MG63 (cell line): Measurements from ENCODE around the gene SLC9A4. TPM values are rescaled to one million over a fixed set of nuclear protein-coding genes. Genes with fewer than 3 reads are reported as not detected.

Experiments
- DNase-seq: peaks from one replicate; pipeline ENCODE4 v3.0.0-alpha.2; 2020
- H3K27me3 ChIP-seq: fragments of 250-450 bp; sonication (Bioruptor Pico); 2 replicates; pipeline ENCODE4 v1.5.1; 2020; ENCODE audit warnings: mild to moderate bottlenecking, moderate library complexity
- H3K36me3 ChIP-seq: fragments of 250-450 bp; sonication (Bioruptor Pico); 2 replicates; pipeline ENCODE4 v1.5.1; 2020; ENCODE audit warnings: mild to moderate bottlenecking, moderate library complexity
- H3K4me3 ChIP-seq: fragments of 250-450 bp; sonication (Bioruptor Pico); 2 replicates; pipeline ENCODE4 v1.5.1; 2020; ENCODE audit warnings: mild to moderate bottlenecking, moderate library complexity
- H3K9me3 ChIP-seq: fragments of 250-450 bp; sonication (Bioruptor Pico); 2 replicates; pipeline ENCODE4 v1.5.1; 2020; ENCODE audit warnings: mild to moderate bottlenecking, moderate library complexity
- total RNA-seq: library from RNA; depleted of rRNA; stranded (reverse); fragments of >200 nt; shearing (Covaris generic); gene quantifications from 2 replicates; pipeline ENCODE4 v1.2.3, GENCODE V29; 2014; ENCODE audit warnings: low replicate concordance; rRNA removed

SLC9A4 gene, protein sequence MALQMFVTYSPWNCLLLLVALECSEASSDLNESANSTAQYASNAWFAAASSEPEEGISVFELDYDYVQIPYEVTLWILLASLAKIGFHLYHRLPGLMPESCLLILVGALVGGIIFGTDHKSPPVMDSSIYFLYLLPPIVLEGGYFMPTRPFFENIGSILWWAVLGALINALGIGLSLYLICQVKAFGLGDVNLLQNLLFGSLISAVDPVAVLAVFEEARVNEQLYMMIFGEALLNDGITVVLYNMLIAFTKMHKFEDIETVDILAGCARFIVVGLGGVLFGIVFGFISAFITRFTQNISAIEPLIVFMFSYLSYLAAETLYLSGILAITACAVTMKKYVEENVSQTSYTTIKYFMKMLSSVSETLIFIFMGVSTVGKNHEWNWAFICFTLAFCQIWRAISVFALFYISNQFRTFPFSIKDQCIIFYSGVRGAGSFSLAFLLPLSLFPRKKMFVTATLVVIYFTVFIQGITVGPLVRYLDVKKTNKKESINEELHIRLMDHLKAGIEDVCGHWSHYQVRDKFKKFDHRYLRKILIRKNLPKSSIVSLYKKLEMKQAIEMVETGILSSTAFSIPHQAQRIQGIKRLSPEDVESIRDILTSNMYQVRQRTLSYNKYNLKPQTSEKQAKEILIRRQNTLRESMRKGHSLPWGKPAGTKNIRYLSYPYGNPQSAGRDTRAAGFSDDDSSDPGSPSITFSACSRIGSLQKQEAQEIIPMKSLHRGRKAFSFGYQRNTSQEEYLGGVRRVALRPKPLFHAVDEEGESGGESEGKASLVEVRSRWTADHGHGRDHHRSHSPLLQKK
- total RNA-seq = not detected in 2 replicates

DNA sequence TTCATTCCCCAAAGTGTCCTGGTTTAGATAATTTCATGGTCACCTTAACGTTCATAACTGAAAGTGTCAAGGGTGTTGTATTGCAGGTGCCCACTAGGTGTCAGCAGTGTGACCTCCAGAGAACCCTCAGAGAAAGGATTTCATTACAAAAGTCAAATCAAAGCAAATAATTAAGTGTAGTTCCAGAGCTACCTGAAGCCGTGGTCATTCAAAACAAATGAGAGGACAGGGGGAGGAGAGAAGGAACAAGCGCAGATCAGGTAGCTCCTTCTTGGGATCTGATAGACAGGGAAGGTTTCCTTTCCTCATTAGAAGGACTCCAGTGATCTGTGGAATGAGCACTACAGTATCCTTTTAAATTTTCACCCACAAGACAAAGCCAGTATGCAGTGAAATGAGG is at the start of gene SLC9A4:
Gene SLC9A4 (plus strand): TSS at position 207 of the 400 bp plus-strand sequence. CDS start 534 bp downstream, outside the sequence.
- H3K27me3 ChIP-seq = peaks cover 2% of the 10 kb centered on the region; the same call in 1 of the 2 replicates
- DNase-seq = no peak
- no peak within 1 kb of the TSS for H3K4me3 ChIP-seq
- H3K36me3 ChIP-seq = no peaks in the 10 kb centered on the region
- no peaks in the 10 kb centered on the region for H3K9me3 ChIP-seq

DNA sequence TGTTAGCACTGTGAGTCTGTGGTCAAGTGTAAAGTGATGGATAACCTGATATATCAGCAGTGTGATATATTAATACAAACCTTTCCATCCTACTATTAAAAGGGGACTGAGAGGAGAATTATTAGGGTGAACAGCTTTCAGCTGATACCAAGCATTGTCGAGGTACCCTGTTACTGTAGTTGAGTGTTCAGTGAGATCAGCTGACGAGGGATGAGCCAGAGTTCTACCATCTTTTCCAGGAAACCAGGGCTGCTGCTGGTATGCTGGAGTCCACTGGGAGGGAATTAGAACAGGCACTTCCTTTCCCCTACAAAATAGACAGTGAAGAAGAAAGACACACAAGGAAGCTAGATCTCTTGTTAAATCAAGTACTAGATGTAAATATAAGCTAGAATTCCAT is 49.7 kb upstream of the SLC9A4 start:
- H3K9me3 ChIP-seq = no peaks in the 10 kb centered on the region
- no peak overlapping the region for H3K4me3 ChIP-seq
- no peak for DNase-seq
- H3K36me3 ChIP-seq = no peaks in the 10 kb centered on the region
- no peaks in the 10 kb centered on the region; the same call in none of the 2 replicates for H3K27me3 ChIP-seq

DNA sequence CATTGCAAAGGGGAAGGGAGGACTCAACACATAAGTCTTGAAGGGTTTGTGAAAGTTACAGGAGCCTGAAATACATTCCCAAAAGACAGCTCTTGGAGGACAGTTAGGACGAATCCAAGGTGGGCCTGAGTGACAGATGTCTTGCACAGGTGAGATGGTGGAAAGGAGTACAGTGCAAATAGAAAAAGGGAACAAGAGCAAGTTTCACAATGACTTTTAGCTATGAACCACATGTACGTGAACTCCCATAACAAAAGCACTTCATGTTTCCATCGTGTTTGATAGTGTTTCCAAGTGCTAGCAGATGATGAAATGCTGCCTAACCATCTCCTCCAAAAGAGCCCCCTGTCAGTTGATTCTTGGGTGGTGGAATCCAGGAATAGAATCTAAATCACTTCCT is 48.3 kb upstream of the SLC9A4 start:
- Histone ChIP-seq H3K4me3 (no peak overlapping the region), H3K9me3 (no peaks in the 10 kb centered on the region), H3K36me3 (no peaks in the 10 kb centered on the region), H3K27me3 (peaks cover 4% of the 10 kb centered on the region; the same call in 1 of the 2 replicates)
- DNase-seq = no peak

DNA sequence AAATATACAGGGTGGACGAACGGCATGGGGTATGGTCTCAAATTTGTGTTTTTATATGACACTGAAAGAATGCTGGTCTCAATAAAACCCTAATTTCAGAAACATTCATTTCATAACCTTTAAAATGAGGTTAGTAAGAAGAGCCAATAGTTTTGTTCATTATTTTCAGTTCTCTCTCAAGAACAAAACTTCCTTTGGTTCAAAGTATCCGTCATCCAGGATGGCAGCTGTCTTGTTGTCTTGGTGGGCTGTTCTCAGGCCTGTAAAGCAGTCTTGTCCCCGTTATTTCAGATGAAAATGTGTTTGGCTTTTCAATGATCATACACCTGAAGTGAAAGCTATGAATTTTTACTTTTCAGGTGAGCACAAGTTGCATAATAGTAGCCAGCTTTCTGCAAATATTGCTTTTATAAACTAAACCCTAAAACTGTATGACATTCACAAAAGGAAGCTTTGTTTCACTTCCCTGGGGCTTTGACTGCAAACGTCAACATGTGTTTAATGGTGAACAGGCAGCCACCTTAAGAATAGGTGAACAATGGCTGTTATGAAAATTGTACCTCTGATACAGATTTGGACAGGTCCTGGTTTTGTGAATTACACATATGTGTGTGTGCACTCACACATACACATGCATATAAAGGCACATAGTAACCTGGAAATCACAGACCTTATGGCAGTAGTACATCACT is 47.4 kb upstream of the SLC9A4 start:
- H3K9me3 ChIP-seq = no peaks in the 10 kb centered on the region
- H3K36me3 ChIP-seq = no peaks in the 10 kb centered on the region
- no peak overlapping the region for H3K4me3 ChIP-seq
- peaks cover 6% of the 10 kb centered on the region for H3K27me3 ChIP-seq
- no peak for DNase-seq

DNA sequence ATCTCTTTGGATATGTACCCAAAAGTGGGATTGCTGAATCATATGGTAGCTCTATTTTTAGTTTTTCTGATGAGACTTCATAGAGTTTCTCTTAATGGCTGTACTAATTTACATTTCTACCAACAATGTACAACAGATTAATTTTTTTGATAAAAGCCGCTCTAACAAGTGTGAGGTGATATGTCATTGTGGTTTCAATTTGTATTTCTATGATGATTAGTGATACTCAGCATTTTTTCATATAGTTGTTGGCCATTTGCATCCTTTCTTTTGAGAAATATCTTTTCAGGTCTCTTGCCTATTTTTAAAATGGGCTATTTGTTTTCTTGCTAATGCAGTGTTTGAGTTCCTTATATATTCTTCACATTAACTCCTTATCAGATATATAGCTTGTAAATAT is 45.8 kb upstream of the SLC9A4 start:
- Histone ChIP-seq H3K4me3 (no peak overlapping the region), H3K27me3 (peaks cover 8% of the 10 kb centered on the region), H3K36me3 (no peaks in the 10 kb centered on the region), H3K9me3 (no peaks in the 10 kb centered on the region)
- no peak for DNase-seq

DNA sequence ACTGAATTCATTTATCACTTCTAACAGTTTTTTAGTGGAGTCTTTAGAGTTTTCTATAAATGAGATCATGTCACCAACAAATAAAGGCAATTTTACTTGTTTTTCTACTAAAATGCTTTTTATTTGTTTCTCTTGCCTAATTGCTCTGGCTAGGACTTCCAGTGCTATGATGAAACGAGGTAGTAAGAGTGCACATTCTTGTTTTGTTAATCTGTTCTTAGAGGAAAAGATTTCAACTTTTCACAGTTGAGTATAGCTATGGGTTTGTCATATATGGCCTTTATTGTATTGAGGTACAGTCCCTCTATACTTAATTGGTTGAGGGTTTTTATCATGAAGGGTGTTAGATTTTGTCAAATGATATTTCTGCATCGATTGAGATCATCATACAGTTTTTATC is 44.5 kb upstream of the SLC9A4 start:
- DNase-seq = no peak
- no peaks in the 10 kb centered on the region for H3K9me3 ChIP-seq
- peaks cover 8% of the 10 kb centered on the region for H3K27me3 ChIP-seq
- H3K4me3 ChIP-seq = no peak overlapping the region
- no peaks in the 10 kb centered on the region for H3K36me3 ChIP-seq

DNA sequence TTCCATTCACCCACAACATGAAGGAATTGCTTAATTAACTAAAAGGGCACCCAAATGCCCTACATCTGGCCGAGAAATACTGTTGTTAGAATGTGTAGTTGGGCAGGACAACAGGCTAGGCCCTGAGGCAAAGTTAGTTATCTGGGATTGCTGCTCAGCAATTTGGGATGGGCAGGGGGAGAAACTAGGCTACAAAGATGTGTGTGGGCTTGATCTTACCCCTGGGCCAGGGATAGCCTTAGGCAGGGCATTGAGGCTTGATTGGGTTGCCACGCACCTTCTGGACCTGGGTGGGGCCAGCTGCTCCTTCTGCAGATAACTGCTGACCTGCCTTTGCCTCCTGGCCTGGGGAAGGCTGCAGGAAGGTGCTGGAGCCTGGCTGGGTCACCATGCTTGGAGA is 40.6 kb upstream of the SLC9A4 start:
- H3K4me3 ChIP-seq = no peak overlapping the region
- no peaks in the 10 kb centered on the region for H3K36me3 ChIP-seq
- no peaks in the 10 kb centered on the region for H3K9me3 ChIP-seq
- peaks cover 8% of the 10 kb centered on the region for H3K27me3 ChIP-seq
- DNase-seq = no peak

DNA sequence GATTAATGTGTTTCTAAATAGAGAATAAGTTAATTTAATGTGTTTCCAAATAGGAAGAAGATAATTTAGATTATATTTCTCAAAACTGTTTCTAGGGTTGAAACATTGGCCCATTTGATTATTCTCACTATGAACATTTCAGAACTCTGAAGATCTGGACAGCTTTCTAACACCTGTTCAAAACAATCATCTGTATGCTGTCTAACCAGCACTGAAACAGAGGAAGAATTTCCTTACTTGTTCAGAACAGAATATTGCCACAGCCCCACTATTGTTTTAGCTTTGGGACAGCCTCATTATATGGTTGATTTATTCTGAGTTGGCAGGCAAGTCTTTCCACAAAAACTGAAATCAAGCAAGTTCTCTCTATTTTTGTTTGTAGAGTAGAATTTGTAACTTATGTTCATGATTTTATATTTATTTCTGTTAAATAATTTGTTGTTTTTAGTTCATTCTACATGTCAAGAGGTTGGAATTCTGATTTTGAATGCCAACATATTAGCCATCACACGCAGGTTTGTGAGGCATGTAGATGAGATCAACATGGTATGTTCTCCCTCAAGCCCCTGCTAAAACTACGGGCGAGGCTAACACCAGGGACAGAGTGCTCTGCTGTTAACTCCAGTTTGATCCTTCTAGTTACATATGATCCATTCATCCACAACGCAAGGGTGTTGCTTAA is 38.9 kb upstream of the SLC9A4 start:
- no peaks in the 10 kb centered on the region for H3K36me3 ChIP-seq
- no peak for DNase-seq
- no peak overlapping the region for H3K4me3 ChIP-seq
- H3K27me3 ChIP-seq = peaks cover 4% of the 10 kb centered on the region; the same call in 1 of the 2 replicates
- H3K9me3 ChIP-seq = no peaks in the 10 kb centered on the region

DNA sequence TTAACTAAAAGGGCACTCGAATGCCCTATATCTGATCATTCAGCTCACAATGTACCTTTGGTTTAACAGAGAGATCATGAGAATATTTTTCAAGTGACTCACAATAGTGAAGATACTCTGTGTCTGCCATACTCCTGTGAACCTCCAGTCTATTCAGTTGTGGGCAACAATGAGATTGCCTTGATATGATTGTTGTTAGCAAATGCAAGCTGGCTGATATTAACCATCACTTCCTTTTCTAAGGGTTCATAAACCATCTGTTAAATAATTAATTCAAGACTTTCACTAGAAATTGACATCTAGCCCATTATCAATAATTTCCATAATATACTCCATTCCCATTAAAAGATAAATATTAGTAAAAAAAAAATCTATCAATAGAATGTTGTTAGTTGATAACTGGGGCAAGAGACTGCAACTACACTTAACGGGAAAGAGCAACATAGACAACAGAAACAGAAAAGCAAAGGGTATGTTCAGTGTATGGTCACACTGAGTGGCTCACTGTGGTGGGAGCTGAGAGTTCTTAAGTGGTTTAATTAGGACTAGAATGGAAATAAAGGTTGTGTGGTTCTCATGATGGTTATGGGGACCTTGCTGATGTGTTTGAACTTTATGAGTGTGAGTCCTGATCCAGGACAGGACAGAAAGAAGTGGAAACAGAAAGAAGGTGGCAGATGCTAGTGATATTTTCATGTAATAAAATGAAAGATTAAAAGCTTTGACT is 38.2 kb upstream of the SLC9A4 start:
- no peak overlapping the region for H3K4me3 ChIP-seq

DNA sequence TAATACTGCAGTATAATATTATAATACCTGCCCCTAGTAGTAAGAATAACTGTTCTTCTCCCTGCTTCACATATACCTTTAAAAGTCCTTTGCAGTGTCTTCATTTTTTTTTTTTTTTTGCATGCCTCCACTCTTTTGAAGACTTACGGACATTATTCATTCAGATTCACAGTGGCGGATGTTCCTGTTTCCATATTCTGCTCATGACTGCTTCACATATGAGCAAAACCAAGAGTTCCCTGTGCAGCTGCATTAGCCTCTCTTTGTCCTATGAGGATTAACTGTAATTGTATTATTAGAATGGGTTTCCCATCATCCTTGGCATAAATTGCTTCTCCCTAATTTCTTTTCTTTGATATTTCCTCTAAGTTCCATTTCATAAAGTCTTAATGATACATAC is 37.3 kb upstream of the SLC9A4 start:
- no peak for DNase-seq
- no peak overlapping the region for H3K4me3 ChIP-seq
- no peaks in the 10 kb centered on the region for H3K9me3 ChIP-seq
- H3K27me3 ChIP-seq = peaks cover 2% of the 10 kb centered on the region; the same call in 1 of the 2 replicates
- H3K36me3 ChIP-seq = no peaks in the 10 kb centered on the region

More for the DNA sequence above, 38.2 kb upstream of the SLC9A4 start:
- H3K36me3 ChIP-seq = no peaks in the 10 kb centered on the region
- H3K9me3 ChIP-seq = no peaks in the 10 kb centered on the region
- DNase-seq = no peak
- peaks cover 4% of the 10 kb centered on the region; the same call in 1 of the 2 replicates for H3K27me3 ChIP-seq

DNA sequence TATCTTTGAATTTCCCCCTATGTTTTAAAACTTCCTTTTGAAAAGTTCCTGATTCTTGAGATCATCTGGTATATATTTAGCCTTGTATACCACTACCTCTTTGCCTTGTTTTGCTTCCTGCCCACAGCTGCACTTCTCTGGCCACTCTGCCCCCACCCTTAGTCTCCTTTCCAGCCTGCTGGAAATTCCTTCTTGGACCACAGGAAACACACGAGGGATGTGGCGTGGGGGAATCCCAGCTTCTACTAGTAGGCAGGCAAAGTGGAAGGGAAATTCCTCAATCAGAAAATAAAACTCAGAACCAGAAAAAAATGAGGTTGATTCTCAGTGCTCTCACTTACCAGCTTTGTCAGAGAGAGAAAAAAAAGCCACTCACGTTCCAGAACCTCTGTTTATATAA is 36.7 kb upstream of the SLC9A4 start:
- Histone ChIP-seq H3K27me3 (no peaks in the 10 kb centered on the region), H3K4me3 (no peak overlapping the region), H3K36me3 (no peaks in the 10 kb centered on the region), H3K9me3 (no peaks in the 10 kb centered on the region)
- no peak for DNase-seq

DNA sequence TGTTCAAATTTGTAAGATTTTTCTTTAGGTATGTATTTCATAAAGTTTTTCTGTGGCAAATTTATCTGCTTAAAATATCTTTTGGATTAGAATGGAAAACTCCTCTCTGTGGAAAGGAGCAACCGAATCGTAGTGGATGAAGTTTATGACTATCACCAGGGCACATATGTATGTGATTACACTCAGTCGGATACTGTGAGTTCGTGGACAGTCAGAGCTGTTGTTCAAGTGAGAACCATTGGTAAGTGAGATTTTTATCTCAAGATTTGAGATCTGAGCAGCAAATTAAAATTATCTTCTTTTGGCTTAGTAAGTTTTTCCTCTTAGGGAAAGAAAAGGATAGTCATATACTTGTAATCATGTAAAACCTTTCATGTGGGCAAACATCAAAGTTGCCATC is 35.9 kb upstream of the SLC9A4 start:
- Histone ChIP-seq H3K9me3 (no peaks in the 10 kb centered on the region), H3K27me3 (no peaks in the 10 kb centered on the region), H3K4me3 (no peak overlapping the region), H3K36me3 (no peaks in the 10 kb centered on the region)
- DNase-seq = no peak

DNA sequence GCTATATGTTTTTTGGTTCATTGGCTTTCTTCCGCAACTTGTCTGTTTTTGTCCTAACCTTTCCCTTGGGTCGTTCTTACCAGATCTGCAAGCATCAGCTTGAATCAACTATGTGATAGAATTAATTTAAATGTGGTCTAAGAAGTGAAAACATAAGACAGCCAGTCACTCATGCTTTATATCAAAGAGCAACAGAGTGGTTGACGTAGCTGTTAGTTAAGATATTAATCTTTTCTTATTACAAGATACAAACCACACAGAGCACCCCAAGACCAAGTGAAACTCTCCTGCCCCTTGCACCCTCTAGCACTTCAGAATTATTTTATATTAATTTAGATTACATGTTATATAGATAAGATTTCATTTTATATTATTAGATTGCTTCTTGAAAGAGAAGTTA is 34.9 kb upstream of the SLC9A4 start:
- Histone ChIP-seq H3K4me3 (no peak overlapping the region), H3K36me3 (no peaks in the 10 kb centered on the region), H3K9me3 (no peaks in the 10 kb centered on the region), H3K27me3 (no peaks in the 10 kb centered on the region)
- no peak for DNase-seq

DNA sequence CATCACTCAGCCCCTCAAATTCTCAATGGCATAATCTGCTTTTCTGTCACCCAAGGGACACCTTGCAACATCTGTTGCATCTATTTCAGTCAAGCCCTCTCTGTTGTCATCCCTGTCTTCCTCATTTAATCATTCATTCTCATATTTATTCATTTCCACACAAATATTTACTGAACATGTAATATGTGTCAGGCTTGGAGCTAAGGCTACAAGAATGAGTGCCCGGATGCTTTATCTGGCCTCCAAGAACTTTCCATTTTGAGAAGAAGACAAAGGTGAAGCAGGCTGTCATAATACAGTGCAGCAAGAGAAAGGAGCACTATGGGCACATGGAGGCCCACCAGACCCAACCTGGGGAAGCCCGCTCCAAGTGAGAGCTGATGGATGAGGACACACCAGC is 34.4 kb upstream of the SLC9A4 start:
- no peaks in the 10 kb centered on the region for H3K9me3 ChIP-seq
- H3K27me3 ChIP-seq = no peaks in the 10 kb centered on the region
- no peak for DNase-seq
- H3K4me3 ChIP-seq = no peak overlapping the region
- H3K36me3 ChIP-seq = no peaks in the 10 kb centered on the region

DNA sequence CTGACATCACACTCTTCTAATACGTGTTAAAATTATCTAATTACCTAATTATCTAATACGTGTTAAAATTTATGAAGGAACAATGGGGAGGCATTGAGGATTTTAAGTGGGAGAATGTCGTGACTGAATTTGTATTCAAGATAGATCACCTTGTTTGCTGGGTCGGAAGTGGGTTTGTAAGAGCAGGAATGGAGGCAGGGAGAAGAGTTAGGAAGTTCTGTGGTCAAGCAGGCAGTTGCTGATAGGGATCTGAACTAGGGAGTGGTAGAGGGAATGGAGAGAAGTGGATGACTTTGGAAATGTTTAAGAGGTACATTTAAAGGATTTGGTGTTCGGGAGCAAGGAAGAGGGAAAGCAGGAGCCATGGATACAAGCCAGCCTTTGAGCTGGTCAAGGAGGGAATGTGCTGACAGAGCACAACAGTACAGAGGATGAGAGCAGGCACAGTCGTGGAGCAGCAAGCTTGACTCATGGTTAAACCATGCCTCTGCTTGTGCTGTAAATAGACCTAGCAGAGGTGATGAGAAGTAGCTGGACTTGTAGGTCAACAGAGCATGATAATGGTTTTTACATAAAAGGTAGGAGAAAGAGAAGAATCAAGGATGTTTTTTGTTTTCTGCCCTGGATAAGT is 33.8 kb upstream of the SLC9A4 start:
- Histone ChIP-seq H3K4me3 (no peak overlapping the region), H3K9me3 (no peaks in the 10 kb centered on the region), H3K36me3 (no peaks in the 10 kb centered on the region), H3K27me3 (no peaks in the 10 kb centered on the region)
- DNase-seq = no peak
